Left lung (tissue), 10 donors: ENCODE results near the gene HK2. TPM values are rescaled to one million over a fixed set of nuclear protein-coding genes. Genes with fewer than 3 reads are reported as not detected.
A peak's percentile ranks its signal among the peaks of the same experiment; 100 is the strongest.
"Not testable (repeated sequence)": the region's sequence is repeated elsewhere in the genome, so short reads cannot be mapped to it uniquely, and the experiment has no call there.

Experiments used
- ATAC-seq: fragments of 200-7000 bp; cut with Tn5 transposase; one replicate; pipeline ENCODE4 v1.9.1; 2020; ENCODE audit warnings: moderate library complexity
- DNase-seq, 4 donors: peaks; one replicate each; pipeline ENCODE4 v3.0.0-alpha.2; 2013 to 2020
- H3K27ac ChIP-seq, 2 donors: fragments of 200-600 bp; sonication (generic) in 1 of 2; one replicate each; pipeline versions ENCODE4 v1.5.0 to v1.8.0; 2020 to 2021
- H3K27me3 ChIP-seq, 2 donors: fragments of 200-600 bp; sonication (generic) in 1 of 2; one replicate each; pipeline versions ENCODE4 v1.5.0 to v1.8.0; 2020 to 2021
- H3K36me3 ChIP-seq, 2 donors: fragments of 200-600 bp; sonication (generic) in 1 of 2; one replicate each; pipeline versions ENCODE4 v1.5.0 to v1.8.0; 2020 to 2021
- H3K4me1 ChIP-seq, 2 donors: fragments of 200-600 bp; one replicate each; pipeline ENCODE4 v1.8.0; 2021
- H3K4me3 ChIP-seq, 2 donors: fragments of 200-600 bp; sonication (generic) in 1 of 2; one replicate each; pipeline versions ENCODE4 v1.5.0 to v1.8.0; 2020 to 2021; ENCODE audit warnings: mild to moderate bottlenecking in 1 of 2
- H3K9me3 ChIP-seq, 2 donors: fragments of 200-600 bp; sonication (generic) in 1 of 2; one replicate each; pipeline versions ENCODE4 v1.5.0 to v1.8.0; 2020 to 2021
- CTCF ChIP-seq, 2 donors: fragments of 200-600 bp; sonication (generic) in 1 of 2; IDR thresholded peaks; one replicate each; pipeline versions ENCODE4 v1.5.0 to v1.8.0; 2021; ENCODE audit warnings: antibody characterized with exemption in 2 of 2
- intact Hi-C, 2 donors: fragments of 100-400 bp; cut with DNase I; formaldehyde crosslinking; loops; one replicate each; pipeline versions ENCODE4 v1.11.2 to v1.14.2; 2022
- polyA plus RNA-seq, 6 donors: library from polyadenylated mRNA; unstranded; fragments of 120-200 nt; gene quantifications; one replicate each; pipeline ENCODE4 v1.2.1, GENCODE V29; 2013; ENCODE audit not compliant: insufficient read length in 6 of 6
- total RNA-seq, 2 donors: library from RNA; stranded (reverse); fragmentation: NEBNext Ultra II Directional; extraction: Animal tissue kit (Norgen Biotek cat#: 25700); gene quantifications; one replicate each; pipeline ENCODE4 v1.2.1, GENCODE V29; 2021
- donor health status: DM: no; HTN: yes; CAD: no.
- donor health status: DM: no; HTN: no; CAD: no.

Gene HK2
- total and polyA plus RNA-seq, 8 donors = 2.7 to 55.6 (median 4.6) TPM

GRCh38 chr2:74902281-74902860 lies 68.4 kb downstream of the HK2 start:
- Histone ChIP-seq H3K4me1 (no peaks in the 10 kb centered on the region), H3K4me3 (no peak overlapping the region), H3K27me3 (no peaks in the 10 kb centered on the region), H3K36me3 (no peaks in the 10 kb centered on the region), H3K27ac (no peak overlapping the region), H3K9me3 (no peaks in the 10 kb centered on the region)
- ATAC-seq (no peak), DNase-seq (no peak)
- TF ChIP-seq CTCF (IDR thresholded peaks at IDR 0.05) = no peak
- intact Hi-C loops = no loop called here

GRCh38 chr2:74906395-74906794 lies 72.5 kb downstream of the HK2 start:
- DNase-seq = no peak
- Histone ChIP-seq H3K4me3 (no peak overlapping the region), H3K27me3 (peaks cover 5 to 38% of the 10 kb centered on the region in 2 donors), H3K4me1 (no peaks in the 10 kb centered on the region), H3K27ac (no peak overlapping the region), H3K36me3 (no peaks in the 10 kb centered on the region), H3K9me3 (no peaks in the 10 kb centered on the region)
- intact Hi-C loops = no loop called here
- TF ChIP-seq CTCF (IDR thresholded peaks at IDR 0.05) = no peak
- ATAC-seq = no peak

GRCh38 chr2:74907560-74907959 lies 73.6 kb downstream of the HK2 start:
- intact Hi-C loops, H3K36me3 ChIP-seq, H3K27ac ChIP-seq, H3K9me3 ChIP-seq, ATAC-seq, H3K4me1 ChIP-seq, DNase-seq, H3K4me3 ChIP-seq: not testable (repeated sequence)
- H3K27me3 ChIP-seq = peaks cover 5 to 41% of the 10 kb centered on the region in 2 donors

GRCh38 chr2:74908748-74909444 lies 75.0 kb downstream of the HK2 start:
- DNase-seq (peak in 1 of 4 donors; percentile 73), ATAC-seq (peak; percentile 87)
- Histone ChIP-seq H3K4me3 (peak overlapping the region in 1 of 2 donors; percentile 8), H3K4me1 (no peaks in the 10 kb centered on the region), H3K36me3 (no peaks in the 10 kb centered on the region), H3K27ac (no peak overlapping the region), H3K27me3 (peaks cover 5 to 41% of the 10 kb centered on the region in 2 donors), H3K9me3 (no peaks in the 10 kb centered on the region)
- TF ChIP-seq CTCF (IDR thresholded peaks at IDR 0.05) = no peak
- intact Hi-C loops = no loop called here

- H3K4me1 ChIP-seq = no peaks in the 10 kb centered on the region
- no peak for TF ChIP-seq CTCF (IDR thresholded peaks at IDR 0.05)
- intact Hi-C loops = loop anchor here in 1 of 2 donors (10.0 kb wide), 1 partner anchor 495 kb away; no protein-coding TSS in a partner anchor
Measured at GRCh38 chr2:74910245-74910644, 76.3 kb downstream of the HK2 start.

More at GRCh38 chr2:74910245-74910644, 76.3 kb downstream of the HK2 start:
- no peaks in the 10 kb centered on the region for H3K9me3 ChIP-seq
- DNase-seq (no peak), ATAC-seq (no peak)
- H3K27me3 ChIP-seq = peaks cover 5 to 41% of the 10 kb centered on the region in 2 donors
- H3K27ac ChIP-seq = no peak overlapping the region
- H3K36me3 ChIP-seq = no peaks in the 10 kb centered on the region
- no peak overlapping the region for H3K4me3 ChIP-seq
